Liver (tissue), 9 donors: Measurements from ENCODE around the gene BCORL1. TPM values are rescaled to one million over a fixed set of nuclear protein-coding genes. Genes with fewer than 3 reads are reported as not detected.

Experiments used
- DNase-seq: peaks from one replicate; pipeline ENCODE4 v3.0.0-alpha.2; 2017; ENCODE audit warnings: low spot score
- H3K27ac ChIP-seq, 2 donors: one replicate each; pipeline ENCODE4 v1.7.0; 2013; ENCODE audit warnings: inconsistent platforms in 2 of 2, low read length in 2 of 2, control low read depth in 1 of 2, low read depth in 1 of 2, mild to moderate bottlenecking in 1 of 2
- H3K27me3 ChIP-seq, 4 donors: one replicate each; pipeline versions ENCODE4 v1.6.1 to v1.7.0; 2013; ENCODE audit warnings: low read length in 3 of 4, inconsistent platforms in 1 of 4, mild to moderate bottlenecking in 1 of 4, moderate library complexity in 1 of 4; ENCODE audit not compliant: control insufficient read depth in 4 of 4, insufficient read depth in 4 of 4
- H3K36me3 ChIP-seq, 4 donors: one replicate each; pipeline versions ENCODE4 v1.6.1 to v1.7.0; 2013; ENCODE audit warnings: low read length in 3 of 4, mild to moderate bottlenecking in 3 of 4, low read depth in 1 of 4, moderate library complexity in 1 of 4; ENCODE audit not compliant: control insufficient read depth in 4 of 4, insufficient read depth in 3 of 4
- H3K4me1 ChIP-seq, 4 donors: one replicate each; pipeline versions ENCODE4 v1.6.1 to v1.7.0; 2013; ENCODE audit warnings: low read length in 3 of 4, mild to moderate bottlenecking in 3 of 4, moderate library complexity in 1 of 4; ENCODE audit not compliant: control insufficient read depth in 4 of 4, insufficient read depth in 4 of 4
- H3K4me3 ChIP-seq, 3 donors: one replicate each; pipeline versions ENCODE4 v1.6.1 to v1.7.0; 2013; ENCODE audit warnings: low read length in 3 of 3, control low read depth in 1 of 3, low read depth in 1 of 3, mild to moderate bottlenecking in 1 of 3
- H3K9ac ChIP-seq, 2 donors: one replicate each; pipeline ENCODE4 v1.7.0; 2013; ENCODE audit warnings: low read length in 2 of 2, mild to moderate bottlenecking in 2 of 2, moderate library complexity in 2 of 2, control low read depth in 1 of 2, low read depth in 1 of 2
- H3K9me3 ChIP-seq, 4 donors: one replicate each; pipeline versions ENCODE4 v1.6.1 to v1.7.0; 2013; ENCODE audit warnings: low read length in 3 of 4; ENCODE audit not compliant: control insufficient read depth in 4 of 4
- EGR1 ChIP-seq, 2 donors: IDR thresholded peaks; 2 replicates each; pipeline ENCODE4 v1.6.1; 2016 to 2018; ENCODE audit warnings: antibody characterized with exemption in 2 of 2, low read depth in 2 of 2
- FOXA1 ChIP-seq: IDR thresholded peaks from 2 replicates; pipeline ENCODE4 v1.6.1; 2016; ENCODE audit warnings: antibody characterized with exemption
- GABPA ChIP-seq, 2 donors: IDR thresholded peaks in 1 of 2; conservative IDR thresholded peaks in 1 of 2; 2 replicates each; pipeline ENCODE4 v1.6.1; 2016; ENCODE audit warnings: antibody characterized with exemption in 2 of 2, mild to moderate bottlenecking in 1 of 2, moderate library complexity in 1 of 2
- HNF4A ChIP-seq, 2 donors: conservative IDR thresholded peaks; 2 replicates each; pipeline ENCODE4 v1.6.1; 2016; ENCODE audit warnings: antibody characterized with exemption in 2 of 2, mild to moderate bottlenecking in 2 of 2
- HNF4G ChIP-seq: IDR thresholded peaks from 2 replicates; pipeline ENCODE4 v1.6.1; 2016; ENCODE audit warnings: antibody characterized with exemption
- RXRA ChIP-seq, 2 donors: IDR thresholded peaks; 2 replicates each; pipeline ENCODE4 v1.6.1; 2017 to 2018; ENCODE audit warnings: antibody characterized with exemption in 2 of 2, mild to moderate bottlenecking in 1 of 2
- SP1 ChIP-seq: IDR thresholded peaks from 2 replicates; pipeline ENCODE4 v1.6.1; 2018; ENCODE audit warnings: antibody characterized with exemption, mild to moderate bottlenecking
- TAF1 ChIP-seq: conservative IDR thresholded peaks from 2 replicates; pipeline ENCODE4 v1.6.1; 2016; ENCODE audit warnings: antibody characterized with exemption, mild to moderate bottlenecking
- YY1 ChIP-seq: IDR thresholded peaks from 2 replicates; pipeline ENCODE4 v1.6.1; 2016; ENCODE audit warnings: antibody characterized with exemption, mild to moderate bottlenecking
- WGBS: extraction: QIAGEN DNeasy Blood & Tissue Kit; methylation state at CpG from one replicate; pipeline ENCODE4 v1.1.7; 2013; 5-methylcytosine and 5-hydroxymethylcytosine counted together
- polyA plus RNA-seq, 2 donors: library from polyadenylated mRNA; stranded (reverse) in 1 of 2; unstranded in 1 of 2; fragments of 200-250 nt in 1 of 2; fragments of >200 nt in 1 of 2; fragmentation: Nextera tagmentation in 1 of 2; extraction: Ambion mirVana in 1 of 2; gene quantifications; one replicate each; pipeline versions ENCODE4 v1.2.1 to v1.2.3, GENCODE V29; 2013 to 2015
- total RNA-seq, 2 donors: library from RNA; depleted of rRNA; stranded (reverse); fragments of >200 nt; gene quantifications; one replicate each; pipeline ENCODE4 v1.2.3, GENCODE V29; 2014
- TF ChIP-seq, protein P1 (sequence below): IDR thresholded peaks from 2 replicates; pipeline ENCODE4 v1.6.1; 2016; ENCODE audit warnings: antibody characterized with exemption, mild to moderate bottlenecking
- TF ChIP-seq, protein P2 (sequence below): IDR thresholded peaks from 2 replicates; pipeline ENCODE4 v1.6.1; 2016; ENCODE audit warnings: antibody characterized with exemption
- donor health status: healthy.
- donor health status: healthy.
- donor health status: healthy.
- donor health status: healthy.
- donor health status: healthy.

The BCORL1 gene
- total and polyA plus RNA-seq, 4 donors: 1.7 to 5.3 (median 2.1) TPM

DNA sequence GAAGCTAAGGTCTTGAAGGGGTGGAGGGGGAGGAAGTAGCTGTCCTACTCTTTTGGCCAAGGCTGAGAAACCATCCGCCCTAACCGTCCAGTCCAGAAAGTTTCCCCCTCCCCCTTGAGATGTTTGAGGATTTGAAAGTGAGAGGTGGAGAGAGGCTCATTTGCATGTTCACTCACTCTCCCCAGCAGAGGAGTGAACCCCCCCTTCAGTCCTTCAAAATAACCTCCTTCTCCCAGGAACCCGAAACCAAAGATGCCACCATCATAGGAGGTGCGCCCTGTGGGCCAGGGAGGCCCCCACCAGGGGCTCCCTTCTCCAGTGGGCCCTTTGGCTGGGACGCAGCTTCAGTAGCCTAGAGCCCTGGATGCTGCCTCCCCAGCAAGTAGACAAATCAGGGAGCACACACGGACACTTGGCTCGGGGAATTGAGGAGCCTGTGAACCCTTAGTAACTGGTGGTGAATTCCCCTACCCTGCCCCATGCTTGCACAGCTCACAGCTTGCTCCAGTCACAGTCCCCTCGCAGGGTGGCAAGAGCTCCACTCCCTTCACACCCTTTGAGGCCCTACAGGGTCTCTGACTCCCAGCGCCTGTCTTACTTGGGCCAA lies 102.3 kb downstream of the BCORL1 start:
- Histone ChIP-seq H3K4me3 (no peak overlapping the region), H3K4me1 (peaks cover 0 to 6% (median 0%) of the 10 kb centered on the region in 4 donors), H3K27me3 (peaks cover 0 to 5% (median 0%) of the 10 kb centered on the region in 4 donors), H3K27ac (peak overlapping the region in 1 of 2 donors; percentile 54), H3K9ac (no peak overlapping the region), H3K36me3 (no peaks in the 10 kb centered on the region), H3K9me3 (no peaks in the 10 kb centered on the region)
- WGBS: 75% methylated on average over 9 of the region's 9 CpGs
- TF ChIP-seq HNF4G: no peak
- TF ChIP-seq SP1: no peak
- DNase-seq: no peak

- Histone ChIP-seq H3K4me1 (peaks cover 0 to 6% (median 0%) of the 10 kb centered on the region in 4 donors), H3K36me3 (no peaks in the 10 kb centered on the region), H3K9ac (no peak overlapping the region), H3K9me3 (no peaks in the 10 kb centered on the region), H3K4me3 (no peak overlapping the region), H3K27me3 (peaks cover 0 to 5% (median 0%) of the 10 kb centered on the region in 4 donors), H3K27ac (peak overlapping the region; percentile 31 to 54)
- no peak for TF ChIP-seq TAF1
- TF ChIP-seq EGR1 (IDR thresholded peaks at IDR 0.05; ENCODE audit: low read depth in 2 of 2): no peak
- TF ChIP-seq RXRA (IDR thresholded peaks at IDR 0.05): no peak
- TF ChIP-seq, protein P1, sequence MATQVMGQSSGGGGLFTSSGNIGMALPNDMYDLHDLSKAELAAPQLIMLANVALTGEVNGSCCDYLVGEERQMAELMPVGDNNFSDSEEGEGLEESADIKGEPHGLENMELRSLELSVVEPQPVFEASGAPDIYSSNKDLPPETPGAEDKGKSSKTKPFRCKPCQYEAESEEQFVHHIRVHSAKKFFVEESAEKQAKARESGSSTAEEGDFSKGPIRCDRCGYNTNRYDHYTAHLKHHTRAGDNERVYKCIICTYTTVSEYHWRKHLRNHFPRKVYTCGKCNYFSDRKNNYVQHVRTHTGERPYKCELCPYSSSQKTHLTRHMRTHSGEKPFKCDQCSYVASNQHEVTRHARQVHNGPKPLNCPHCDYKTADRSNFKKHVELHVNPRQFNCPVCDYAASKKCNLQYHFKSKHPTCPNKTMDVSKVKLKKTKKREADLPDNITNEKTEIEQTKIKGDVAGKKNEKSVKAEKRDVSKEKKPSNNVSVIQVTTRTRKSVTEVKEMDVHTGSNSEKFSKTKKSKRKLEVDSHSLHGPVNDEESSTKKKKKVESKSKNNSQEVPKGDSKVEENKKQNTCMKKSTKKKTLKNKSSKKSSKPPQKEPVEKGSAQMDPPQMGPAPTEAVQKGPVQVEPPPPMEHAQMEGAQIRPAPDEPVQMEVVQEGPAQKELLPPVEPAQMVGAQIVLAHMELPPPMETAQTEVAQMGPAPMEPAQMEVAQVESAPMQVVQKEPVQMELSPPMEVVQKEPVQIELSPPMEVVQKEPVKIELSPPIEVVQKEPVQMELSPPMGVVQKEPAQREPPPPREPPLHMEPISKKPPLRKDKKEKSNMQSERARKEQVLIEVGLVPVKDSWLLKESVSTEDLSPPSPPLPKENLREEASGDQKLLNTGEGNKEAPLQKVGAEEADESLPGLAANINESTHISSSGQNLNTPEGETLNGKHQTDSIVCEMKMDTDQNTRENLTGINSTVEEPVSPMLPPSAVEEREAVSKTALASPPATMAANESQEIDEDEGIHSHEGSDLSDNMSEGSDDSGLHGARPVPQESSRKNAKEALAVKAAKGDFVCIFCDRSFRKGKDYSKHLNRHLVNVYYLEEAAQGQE: no peak
- no peak for TF ChIP-seq FOXA1
- no peak for TF ChIP-seq YY1
- TF ChIP-seq, protein P2, sequence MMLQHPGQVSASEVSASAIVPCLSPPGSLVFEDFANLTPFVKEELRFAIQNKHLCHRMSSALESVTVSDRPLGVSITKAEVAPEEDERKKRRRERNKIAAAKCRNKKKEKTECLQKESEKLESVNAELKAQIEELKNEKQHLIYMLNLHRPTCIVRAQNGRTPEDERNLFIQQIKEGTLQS: no peak
- no peak for TF ChIP-seq GABPA (IDR thresholded peaks at IDR 0.05 in 1 of 2, conservative IDR thresholded peaks at IDR 0.05 in 1 of 2)
- 68% methylated on average over 11 of the region's 11 CpGs for WGBS
- DNase-seq: no peak
Measured at GRCh38 chrX:130085551-130086446, 103.4 kb downstream of the BCORL1 start.

DNA sequence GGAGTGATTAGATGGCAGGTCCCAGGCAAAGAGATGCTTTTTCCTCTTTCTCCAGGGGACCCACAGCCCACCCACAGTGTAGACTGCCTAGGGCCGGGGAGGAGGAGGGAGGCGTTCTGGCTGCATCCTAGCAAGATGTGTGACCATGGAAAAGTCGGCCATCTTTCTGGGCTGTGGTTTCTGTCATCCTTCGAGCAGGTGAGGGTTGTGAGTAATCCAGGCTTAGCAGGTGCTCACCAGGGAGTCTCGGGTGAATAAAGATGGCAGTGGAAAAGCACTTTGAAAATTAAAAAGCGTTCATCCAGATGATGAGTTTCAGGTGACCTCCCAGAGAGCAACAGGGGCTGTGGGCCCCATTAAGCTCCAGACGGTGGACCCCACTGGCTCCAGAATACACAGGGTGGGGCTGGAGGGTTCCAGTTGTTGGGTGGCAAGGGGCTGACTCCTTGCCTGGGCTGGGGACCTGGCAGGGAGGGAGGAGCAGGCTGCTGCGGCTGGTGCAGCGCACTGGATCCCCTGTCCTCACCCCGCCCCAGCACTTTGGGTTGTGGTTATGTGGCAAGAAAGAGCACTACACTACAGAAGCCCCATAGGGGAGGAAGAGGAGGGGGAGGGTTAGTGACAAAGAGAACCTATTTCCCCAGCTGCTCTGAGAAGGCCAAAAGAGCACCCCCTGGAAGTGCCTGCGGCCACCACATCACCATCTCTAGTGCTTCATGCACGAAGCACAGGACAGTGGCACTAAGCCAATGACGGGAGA lies 104.2 kb downstream of the BCORL1 start:
- TF ChIP-seq FOXA1 (no peak), TAF1 (no peak), YY1 (no peak), HNF4A (conservative IDR thresholded peaks at IDR 0.05) (no peak), HNF4G (no peak)
- H3K9ac ChIP-seq: no peak overlapping the region
- H3K4me3 ChIP-seq: no peak overlapping the region
- H3K36me3 ChIP-seq: no peaks in the 10 kb centered on the region
- peaks cover 0 to 5% (median 0%) of the 10 kb centered on the region in 4 donors for H3K27me3 ChIP-seq
- 73% methylated on average over 13 of the region's 13 CpGs for WGBS
- H3K9me3 ChIP-seq: no peaks in the 10 kb centered on the region
- H3K4me1 ChIP-seq: peaks cover 0 to 6% (median 0%) of the 10 kb centered on the region in 4 donors
- H3K27ac ChIP-seq: peak overlapping the region; percentile 31 to 42
- DNase-seq: no peak
